ENCODE data around the gene CAMK4.
"Not testable (repeated sequence)": the region's sequence is repeated elsewhere in the genome, so short reads cannot be mapped to it uniquely, and the experiment has no call there.

The CAMK4 gene

GRCh38 chr5:111295649-111296048 lies 71.5 kb downstream of the CAMK4 start:
- Histone ChIP-seq H3K36me3 (ENCODE audit: insufficient read depth, low read length) (no peaks in the 10 kb centered on the region), H3K4me1 (ENCODE audit: insufficient read depth, low read length) (no peaks in the 10 kb centered on the region), H3K4me3 (ENCODE audit: low read depth in 1 of 2, low read length in 2 of 2) (no peak overlapping the region), H3K27ac (ENCODE audit: low read depth, low read length) (no peak overlapping the region), H3K9me3 (ENCODE audit: low read length) (no peaks in the 10 kb centered on the region), H3K9ac (ENCODE audit: low read length) (no peak overlapping the region), H3K27me3 (ENCODE audit: control insufficient read depth in 1 of 2, insufficient read depth in 2 of 2, low read length in 2 of 2) (no peaks in the 10 kb centered on the region)

GRCh38 chr5:111296570-111296969 lies 72.4 kb downstream of the CAMK4 start:
- no peak overlapping the region for H3K9ac ChIP-seq (ENCODE audit: low read length)
- no peaks in the 10 kb centered on the region for H3K27me3 ChIP-seq (ENCODE audit: control insufficient read depth in 1 of 2, insufficient read depth in 2 of 2, low read length in 2 of 2)
- H3K4me1 ChIP-seq (ENCODE audit: insufficient read depth, low read length) = no peaks in the 10 kb centered on the region
- H3K9me3 ChIP-seq (ENCODE audit: low read length) = no peaks in the 10 kb centered on the region
- no peak overlapping the region for H3K4me3 ChIP-seq (ENCODE audit: low read depth in 1 of 2, low read length in 2 of 2)
- no peak overlapping the region for H3K27ac ChIP-seq (ENCODE audit: low read depth, low read length)
- H3K36me3 ChIP-seq (ENCODE audit: insufficient read depth, low read length) = no peaks in the 10 kb centered on the region

- Histone ChIP-seq H3K9me3 (ENCODE audit: low read length) (no peaks in the 10 kb centered on the region), H3K27me3 (ENCODE audit: control insufficient read depth in 1 of 2, insufficient read depth in 2 of 2, low read length in 2 of 2) (no peaks in the 10 kb centered on the region), H3K4me1 (ENCODE audit: insufficient read depth, low read length) (no peaks in the 10 kb centered on the region), H3K27ac (ENCODE audit: low read depth, low read length) (no peak overlapping the region), H3K9ac (ENCODE audit: low read length) (no peak overlapping the region), H3K36me3 (ENCODE audit: insufficient read depth, low read length) (no peaks in the 10 kb centered on the region), H3K4me3 (ENCODE audit: low read depth in 1 of 2, low read length in 2 of 2) (no peak overlapping the region)
These were observed 74.9 kb downstream of the CAMK4 start for GRCh38 chr5:111299067-111299481.

- no peaks in the 10 kb centered on the region for H3K36me3 ChIP-seq (ENCODE audit: insufficient read depth, low read length)
- H3K4me3 ChIP-seq (ENCODE audit: low read depth in 1 of 2, low read length in 2 of 2) = no peak overlapping the region
- no peaks in the 10 kb centered on the region for H3K9me3 ChIP-seq (ENCODE audit: low read length)
- H3K4me1 ChIP-seq (ENCODE audit: insufficient read depth, low read length) = no peaks in the 10 kb centered on the region
- H3K27ac ChIP-seq (ENCODE audit: low read depth, low read length) = no peak overlapping the region
- no peak overlapping the region for H3K9ac ChIP-seq (ENCODE audit: low read length)
- no peaks in the 10 kb centered on the region for H3K27me3 ChIP-seq (ENCODE audit: control insufficient read depth in 1 of 2, insufficient read depth in 2 of 2, low read length in 2 of 2)
These were observed 75.7 kb downstream of the CAMK4 start for GRCh38 chr5:111299831-111300432.

- no peak overlapping the region for H3K4me3 ChIP-seq (ENCODE audit: low read depth in 1 of 2, low read length in 2 of 2)
- H3K27ac ChIP-seq (ENCODE audit: low read depth, low read length) = no peak overlapping the region
- no peaks in the 10 kb centered on the region for H3K4me1 ChIP-seq (ENCODE audit: insufficient read depth, low read length)
- no peaks in the 10 kb centered on the region for H3K9me3 ChIP-seq (ENCODE audit: low read length)
- no peak overlapping the region for H3K9ac ChIP-seq (ENCODE audit: low read length)
- H3K27me3 ChIP-seq (ENCODE audit: control insufficient read depth in 1 of 2, insufficient read depth in 2 of 2, low read length in 2 of 2) = no peaks in the 10 kb centered on the region
- H3K36me3 ChIP-seq (ENCODE audit: insufficient read depth, low read length) = no peaks in the 10 kb centered on the region
These were observed 77.1 kb downstream of the CAMK4 start for GRCh38 chr5:111301264-111301663.

- not testable (repeated sequence) for H3K27ac ChIP-seq (ENCODE audit: low read depth, low read length); H3K9me3 ChIP-seq (ENCODE audit: low read length); H3K9ac ChIP-seq (ENCODE audit: low read length); H3K36me3 ChIP-seq (ENCODE audit: insufficient read depth, low read length); H3K27me3 ChIP-seq (ENCODE audit: control insufficient read depth in 1 of 2, insufficient read depth in 2 of 2, low read length in 2 of 2); H3K4me1 ChIP-seq (ENCODE audit: insufficient read depth, low read length); H3K4me3 ChIP-seq (ENCODE audit: low read depth in 1 of 2, low read length in 2 of 2)
These were observed 77.9 kb downstream of the CAMK4 start for GRCh38 chr5:111302043-111302442.

- Histone ChIP-seq H3K27me3 (ENCODE audit: control insufficient read depth in 1 of 2, insufficient read depth in 2 of 2, low read length in 2 of 2) (no peaks in the 10 kb centered on the region), H3K4me3 (ENCODE audit: low read depth in 1 of 2, low read length in 2 of 2) (no peak overlapping the region), H3K27ac (ENCODE audit: low read depth, low read length) (no peak overlapping the region), H3K36me3 (ENCODE audit: insufficient read depth, low read length) (no peaks in the 10 kb centered on the region), H3K9ac (ENCODE audit: low read length) (no peak overlapping the region), H3K4me1 (ENCODE audit: insufficient read depth, low read length) (no peaks in the 10 kb centered on the region), H3K9me3 (ENCODE audit: low read length) (no peaks in the 10 kb centered on the region)
These were observed 84.8 kb downstream of the CAMK4 start for GRCh38 chr5:111308951-111309350.

- H3K4me1 ChIP-seq (ENCODE audit: insufficient read depth, low read length) = no peaks in the 10 kb centered on the region
These were observed 85.2 kb downstream of the CAMK4 start for GRCh38 chr5:111309384-111309783.

GRCh38 chr5:111310711-111311620 lies 86.8 kb downstream of the CAMK4 start:
- no peak overlapping the region for H3K27ac ChIP-seq (ENCODE audit: low read depth, low read length)

More at GRCh38 chr5:111309384-111309783, 85.2 kb downstream of the CAMK4 start:
- no peak overlapping the region for H3K4me3 ChIP-seq (ENCODE audit: low read depth in 1 of 2, low read length in 2 of 2)
- no peaks in the 10 kb centered on the region for H3K9me3 ChIP-seq (ENCODE audit: low read length)
- no peak overlapping the region for H3K9ac ChIP-seq (ENCODE audit: low read length)
- H3K36me3 ChIP-seq (ENCODE audit: insufficient read depth, low read length) = no peaks in the 10 kb centered on the region
- no peak overlapping the region for H3K27ac ChIP-seq (ENCODE audit: low read depth, low read length)
- H3K27me3 ChIP-seq (ENCODE audit: control insufficient read depth in 1 of 2, insufficient read depth in 2 of 2, low read length in 2 of 2) = no peaks in the 10 kb centered on the region

GRCh38 chr5:111311666-111312065 lies 87.5 kb downstream of the CAMK4 start:
- H3K9me3 ChIP-seq (ENCODE audit: low read length) = no peaks in the 10 kb centered on the region
- H3K36me3 ChIP-seq (ENCODE audit: insufficient read depth, low read length) = no peaks in the 10 kb centered on the region
- no peak overlapping the region for H3K9ac ChIP-seq (ENCODE audit: low read length)
- H3K27me3 ChIP-seq (ENCODE audit: control insufficient read depth in 1 of 2, insufficient read depth in 2 of 2, low read length in 2 of 2) = no peaks in the 10 kb centered on the region
- H3K4me3 ChIP-seq (ENCODE audit: low read depth in 1 of 2, low read length in 2 of 2) = no peak overlapping the region
- no peak overlapping the region for H3K27ac ChIP-seq (ENCODE audit: low read depth, low read length)
- H3K4me1 ChIP-seq (ENCODE audit: insufficient read depth, low read length) = no peaks in the 10 kb centered on the region

More at GRCh38 chr5:111310711-111311620, 86.8 kb downstream of the CAMK4 start:
- Histone ChIP-seq H3K4me3 (ENCODE audit: low read depth in 1 of 2, low read length in 2 of 2) (no peak overlapping the region), H3K27me3 (ENCODE audit: control insufficient read depth in 1 of 2, insufficient read depth in 2 of 2, low read length in 2 of 2) (no peaks in the 10 kb centered on the region), H3K36me3 (ENCODE audit: insufficient read depth, low read length) (no peaks in the 10 kb centered on the region), H3K4me1 (ENCODE audit: insufficient read depth, low read length) (no peaks in the 10 kb centered on the region), H3K9ac (ENCODE audit: low read length) (no peak overlapping the region), H3K9me3 (ENCODE audit: low read length) (no peaks in the 10 kb centered on the region)

- H3K27me3 ChIP-seq (ENCODE audit: control insufficient read depth in 1 of 2, insufficient read depth in 2 of 2, low read length in 2 of 2) = no peaks in the 10 kb centered on the region
- no peak overlapping the region for H3K4me3 ChIP-seq (ENCODE audit: low read depth in 1 of 2, low read length in 2 of 2)
- no peak overlapping the region for H3K9ac ChIP-seq (ENCODE audit: low read length)
- no peaks in the 10 kb centered on the region for H3K36me3 ChIP-seq (ENCODE audit: insufficient read depth, low read length)
- H3K27ac ChIP-seq (ENCODE audit: low read depth, low read length) = no peak overlapping the region
- H3K4me1 ChIP-seq (ENCODE audit: insufficient read depth, low read length) = no peaks in the 10 kb centered on the region
- no peaks in the 10 kb centered on the region for H3K9me3 ChIP-seq (ENCODE audit: low read length)
These were observed 89.0 kb downstream of the CAMK4 start for GRCh38 chr5:111313017-111313724.
